ENCODE results near the gene REV1. TPM values are rescaled to one million over a fixed set of nuclear protein-coding genes. Genes with fewer than 3 reads are reported as not detected.
"Not testable (repeated sequence)": the region's sequence is repeated elsewhere in the genome, so short reads cannot be mapped to it uniquely, and the experiment has no call there.

The REV1 gene
- total RNA-seq, 3 donors from 2014 or later, result 40.8 to 89.1 (median 78.0) TPM

- no peak for DNase-seq (ENCODE audit: low spot score in 2 of 2)
- H3K4me3 ChIP-seq, result no peak overlapping the region
- H3K27ac ChIP-seq, result no peak overlapping the region
- H3K4me1 ChIP-seq, result no peaks in the 10 kb centered on the region
- no peaks in the 10 kb centered on the region for H3K9me3 ChIP-seq
- no peaks in the 10 kb centered on the region for H3K27me3 ChIP-seq
- intact Hi-C loops (cut with DNase I; ENCODE audit: low total_unique reads), result no loop called here
- H3K36me3 ChIP-seq, result no peaks in the 10 kb centered on the region
- TF ChIP-seq POLR2AphosphoS5 (IDR thresholded peaks at IDR 0.05) (no peak), POLR2A (IDR thresholded peaks at IDR 0.05) (no peak), CTCF (IDR thresholded peaks at IDR 0.05) (no peak)
Measured at GRCh38 chr2:99504844-99505584, 15.2 kb upstream of the REV1 start.

GRCh38 chr2:99503662-99504416, 14.0 kb upstream of the REV1 start:
- H3K4me3 ChIP-seq; intact Hi-C loops (cut with DNase I; ENCODE audit: low total_unique reads); H3K36me3 ChIP-seq; H3K9me3 ChIP-seq; DNase-seq (ENCODE audit: low spot score in 2 of 2); H3K4me1 ChIP-seq; H3K27ac ChIP-seq; H3K27me3 ChIP-seq: not testable (repeated sequence)

- Histone ChIP-seq H3K27me3 (no peaks in the 10 kb centered on the region), H3K27ac (no peak overlapping the region), H3K36me3 (no peaks in the 10 kb centered on the region), H3K4me1 (no peaks in the 10 kb centered on the region), H3K9me3 (no peaks in the 10 kb centered on the region), H3K4me3 (no peak overlapping the region)
- intact Hi-C loops (cut with DNase I; ENCODE audit: low total_unique reads), result no loop called here
- DNase-seq (ENCODE audit: low spot score in 2 of 2), result no peak
- TF ChIP-seq POLR2A (IDR thresholded peaks at IDR 0.05) (no peak), POLR2AphosphoS5 (IDR thresholded peaks at IDR 0.05) (no peak), CTCF (IDR thresholded peaks at IDR 0.05) (no peak)
Measured at GRCh38 chr2:99496021-99496420, 6.2 kb upstream of the REV1 start.

- Histone ChIP-seq H3K27ac (no peak overlapping the region), H3K36me3 (no peaks in the 10 kb centered on the region), H3K27me3 (no peaks in the 10 kb centered on the region), H3K9me3 (no peaks in the 10 kb centered on the region), H3K4me3 (no peak overlapping the region), H3K4me1 (no peaks in the 10 kb centered on the region)
- DNase-seq (ENCODE audit: low spot score in 2 of 2), result no peak
- TF ChIP-seq POLR2A (IDR thresholded peaks at IDR 0.05) (no peak), POLR2AphosphoS5 (IDR thresholded peaks at IDR 0.05) (no peak), CTCF (IDR thresholded peaks at IDR 0.05) (no peak)
- intact Hi-C loops (cut with DNase I; ENCODE audit: low total_unique reads), result no loop called here
Measured at GRCh38 chr2:99495115-99495860, 5.5 kb upstream of the REV1 start.

- intact Hi-C loops (cut with DNase I; ENCODE audit: low total_unique reads), result no loop called here
- Histone ChIP-seq H3K4me1 (no peaks in the 10 kb centered on the region), H3K27ac (no peak overlapping the region), H3K9me3 (no peaks in the 10 kb centered on the region), H3K4me3 (no peak overlapping the region), H3K36me3 (no peaks in the 10 kb centered on the region), H3K27me3 (no peaks in the 10 kb centered on the region)
- TF ChIP-seq POLR2A (IDR thresholded peaks at IDR 0.05) (no peak), CTCF (IDR thresholded peaks at IDR 0.05) (no peak), POLR2AphosphoS5 (IDR thresholded peaks at IDR 0.05) (no peak)
- no peak for DNase-seq (ENCODE audit: low spot score in 2 of 2)
Measured at GRCh38 chr2:99492721-99493120, 2.9 kb upstream of the REV1 start.
